Uterus (tissue), 4 donors: ENCODE results near the gene C10orf90. TPM values are rescaled to one million over a fixed set of nuclear protein-coding genes. Genes with fewer than 3 reads are reported as not detected.

ENCODE experiments used
- DNase-seq, 2 donors: peaks; one replicate each; pipeline ENCODE4 v3.0.0-alpha.2; 2019 to 2020
- H3K27ac ChIP-seq, 2 donors: fragments of 200-600 bp; sonication (generic); 1 replicate in 1 of 2; 2 replicates in 1 of 2; pipeline ENCODE4 v1.5.1; 2016 to 2018
- H3K27me3 ChIP-seq, 2 donors: fragments of 200-600 bp; sonication (generic); one replicate each; pipeline ENCODE4 v1.5.1; 2018 to 2019; ENCODE audit warnings: control low read depth in 1 of 2
- H3K36me3 ChIP-seq, 2 donors: fragments of 200-600 bp; sonication (generic); one replicate each; pipeline ENCODE4 v1.5.1; 2019; ENCODE audit warnings: control low read depth in 1 of 2
- H3K4me1 ChIP-seq, 2 donors: fragments of 200-600 bp; sonication (generic); one replicate each; pipeline ENCODE4 v1.5.1; 2018 to 2019; ENCODE audit warnings: control low read depth in 1 of 2
- H3K4me3 ChIP-seq, 2 donors: fragments of 200-600 bp; sonication (generic); 1 replicate in 1 of 2; 2 replicates in 1 of 2; pipeline ENCODE4 v1.5.1; 2018 to 2019; ENCODE audit warnings: mild to moderate bottlenecking in 1 of 2
- H3K9me3 ChIP-seq, 2 donors: fragments of 200-600 bp; sonication (generic); one replicate each; pipeline ENCODE4 v1.5.1; 2019; ENCODE audit warnings: control low read depth in 1 of 2
- POLR2A ChIP-seq, 2 donors: fragments of 450-650 bp; IDR thresholded peaks; one replicate each; pipeline ENCODE4 v1.6.1; 2016; ENCODE audit warnings: antibody characterized with exemption in 2 of 2, mild to moderate bottlenecking in 1 of 2, moderate library complexity in 1 of 2
- intact Hi-C: fragments of 100-400 bp; cut with DNase I; formaldehyde crosslinking; loops from one replicate; pipeline ENCODE4 v1.15.1; 2023; ENCODE audit warnings: low total_unique reads
- total RNA-seq, 4 donors: library from RNA; depleted of rRNA in 3 of 4; stranded (reverse); fragments of >200 nt in 3 of 4; gene quantifications; one replicate each; pipeline versions ENCODE4 v1.1.0 to v1.2.4, GENCODE V29; 2014 to 2023
- TF ChIP-seq, protein P1 (sequence below), 4 experiments: fragments of 200-600 bp in 2 of 4; fragments of 450-650 bp in 2 of 4; sonication (generic) in 2 of 4; IDR thresholded peaks; one replicate each; pipeline ENCODE4 v1.5.1; 2016 to 2019; ENCODE audit warnings: antibody characterized with exemption in 4 of 4, mild to moderate bottlenecking in 2 of 4, moderate library complexity in 1 of 4
- donor health status: DM: yes; HTN: yes; CAD: no.

Gene C10orf90
- total RNA-seq, 4 donors from 2014 or later = 0.21 TPM; not detected in 3

DNA sequence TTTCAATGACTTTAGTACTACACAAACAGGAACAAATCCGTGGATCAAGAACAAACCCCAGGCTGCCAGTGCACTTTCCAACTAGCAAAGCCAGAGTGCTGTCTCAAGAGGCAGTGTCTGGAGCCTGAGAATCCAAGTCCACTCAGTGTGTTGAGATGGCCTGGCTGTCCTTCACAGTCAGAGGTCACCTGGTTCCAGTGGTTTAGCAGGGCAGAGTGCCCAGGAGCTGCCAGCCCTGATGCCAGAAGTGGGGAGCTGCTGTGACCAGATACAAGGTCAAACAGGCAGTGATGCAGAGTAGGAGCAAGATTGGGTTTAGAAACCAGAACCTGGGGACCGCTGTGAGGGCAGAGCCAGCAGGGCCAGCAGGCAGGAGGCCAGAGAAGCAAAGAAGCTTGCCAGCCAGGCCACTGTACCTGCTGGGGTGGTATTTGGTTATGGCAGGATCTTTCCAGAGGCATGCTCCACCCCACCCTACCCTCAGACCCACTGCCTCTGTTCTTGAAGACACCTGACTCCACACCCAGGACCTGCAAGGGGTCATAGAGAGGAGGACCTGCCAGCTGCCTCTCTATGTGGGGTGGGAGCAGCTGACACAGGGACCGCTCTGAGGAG is 35.6 kb upstream of the C10orf90 start:
- no peak for TF ChIP-seq POLR2A (IDR thresholded peaks at IDR 0.05)
- TF ChIP-seq, protein P1, sequence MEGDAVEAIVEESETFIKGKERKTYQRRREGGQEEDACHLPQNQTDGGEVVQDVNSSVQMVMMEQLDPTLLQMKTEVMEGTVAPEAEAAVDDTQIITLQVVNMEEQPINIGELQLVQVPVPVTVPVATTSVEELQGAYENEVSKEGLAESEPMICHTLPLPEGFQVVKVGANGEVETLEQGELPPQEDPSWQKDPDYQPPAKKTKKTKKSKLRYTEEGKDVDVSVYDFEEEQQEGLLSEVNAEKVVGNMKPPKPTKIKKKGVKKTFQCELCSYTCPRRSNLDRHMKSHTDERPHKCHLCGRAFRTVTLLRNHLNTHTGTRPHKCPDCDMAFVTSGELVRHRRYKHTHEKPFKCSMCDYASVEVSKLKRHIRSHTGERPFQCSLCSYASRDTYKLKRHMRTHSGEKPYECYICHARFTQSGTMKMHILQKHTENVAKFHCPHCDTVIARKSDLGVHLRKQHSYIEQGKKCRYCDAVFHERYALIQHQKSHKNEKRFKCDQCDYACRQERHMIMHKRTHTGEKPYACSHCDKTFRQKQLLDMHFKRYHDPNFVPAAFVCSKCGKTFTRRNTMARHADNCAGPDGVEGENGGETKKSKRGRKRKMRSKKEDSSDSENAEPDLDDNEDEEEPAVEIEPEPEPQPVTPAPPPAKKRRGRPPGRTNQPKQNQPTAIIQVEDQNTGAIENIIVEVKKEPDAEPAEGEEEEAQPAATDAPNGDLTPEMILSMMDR (IDR thresholded peaks at IDR 0.05) = no peak
- no peak for DNase-seq

DNA sequence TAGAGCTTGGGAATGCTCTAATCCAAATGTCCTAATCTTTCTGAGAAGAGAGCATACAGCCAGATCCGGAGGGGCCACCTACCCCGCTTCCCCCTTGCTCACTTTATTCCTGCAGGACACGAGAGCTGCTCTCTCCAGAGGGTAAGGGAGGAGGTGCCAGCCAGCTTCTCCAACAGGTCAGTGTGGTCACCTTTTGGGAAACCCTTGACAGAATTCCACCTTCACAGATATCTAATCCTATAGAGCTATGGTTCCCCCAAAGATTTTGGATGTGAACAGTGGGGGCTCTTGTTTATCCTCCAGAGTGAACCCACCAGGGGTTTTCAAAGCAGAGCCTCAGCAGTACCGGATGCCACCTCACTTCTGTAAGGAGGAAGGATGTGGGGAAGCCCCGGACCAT is 34.6 kb upstream of the C10orf90 start:
- Histone ChIP-seq H3K4me3 (no peak overlapping the region), H3K9me3 (no peaks in the 10 kb centered on the region), H3K36me3 (no peaks in the 10 kb centered on the region), H3K27ac (no peak overlapping the region), H3K4me1 (no peaks in the 10 kb centered on the region), H3K27me3 (no peaks in the 10 kb centered on the region)
- TF ChIP-seq, protein P1 (IDR thresholded peaks at IDR 0.05) = no peak
- no peak for TF ChIP-seq POLR2A (IDR thresholded peaks at IDR 0.05)
- intact Hi-C loops = no loop called here
- no peak for DNase-seq

More for the DNA sequence above, 35.6 kb upstream of the C10orf90 start:
- H3K36me3 ChIP-seq = no peaks in the 10 kb centered on the region
- no peak overlapping the region for H3K4me3 ChIP-seq
- no peaks in the 10 kb centered on the region for H3K9me3 ChIP-seq
- H3K4me1 ChIP-seq = no peaks in the 10 kb centered on the region
- intact Hi-C loops = no loop called here
- no peaks in the 10 kb centered on the region for H3K27me3 ChIP-seq
- no peak overlapping the region for H3K27ac ChIP-seq

DNA sequence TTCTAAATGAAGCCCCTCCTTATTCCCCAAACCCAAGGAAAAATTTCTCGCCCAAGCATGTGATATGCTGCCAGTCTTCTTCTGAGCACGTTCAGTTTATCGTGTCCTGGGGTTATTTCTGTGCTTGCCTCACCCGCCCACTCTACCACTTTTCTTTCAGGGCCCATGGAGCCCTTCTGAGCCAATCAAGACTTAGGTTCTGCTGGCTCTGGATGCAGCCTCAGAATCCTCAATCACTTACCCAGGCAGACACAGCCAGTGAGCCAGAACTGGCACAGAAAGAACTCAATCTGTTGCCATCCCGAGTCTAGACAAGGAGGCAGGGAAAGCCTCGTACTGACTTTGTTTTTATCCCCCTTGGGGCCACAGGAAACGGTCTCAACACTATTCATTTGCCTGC is 34.2 kb upstream of the C10orf90 start:
- Histone ChIP-seq H3K27me3 (no peaks in the 10 kb centered on the region), H3K9me3 (no peaks in the 10 kb centered on the region), H3K4me1 (no peaks in the 10 kb centered on the region), H3K4me3 (no peak overlapping the region), H3K36me3 (no peaks in the 10 kb centered on the region), H3K27ac (no peak overlapping the region)
- intact Hi-C loops = no loop called here
- TF ChIP-seq, protein P1 (IDR thresholded peaks at IDR 0.05) = no peak
- no peak for TF ChIP-seq POLR2A (IDR thresholded peaks at IDR 0.05)
- no peak for DNase-seq

DNA sequence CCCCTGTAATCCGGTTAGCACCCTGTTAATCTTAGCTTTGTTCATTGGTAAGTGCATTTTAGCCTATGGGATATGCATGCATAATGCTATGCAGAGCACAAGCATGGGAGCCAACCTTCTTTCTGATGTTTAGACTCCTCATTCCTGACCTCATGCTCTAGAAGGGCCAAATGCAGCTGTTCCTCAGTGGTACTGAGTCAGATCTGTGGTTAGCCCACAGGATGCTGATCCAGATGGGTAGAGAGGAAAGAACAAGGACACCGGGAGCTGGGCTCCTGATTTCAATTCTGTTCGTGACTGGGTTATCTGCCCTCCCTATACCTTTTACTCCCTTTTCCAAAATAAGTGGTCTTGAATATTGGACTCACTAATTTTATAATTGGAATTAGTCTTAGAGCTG is 31.7 kb upstream of the C10orf90 start:
- Histone ChIP-seq H3K4me3 (no peak overlapping the region), H3K36me3 (no peaks in the 10 kb centered on the region), H3K27ac (no peak overlapping the region), H3K9me3 (no peaks in the 10 kb centered on the region), H3K27me3 (no peaks in the 10 kb centered on the region), H3K4me1 (no peaks in the 10 kb centered on the region)
- intact Hi-C loops = no loop called here
- TF ChIP-seq POLR2A (IDR thresholded peaks at IDR 0.05) = no peak
- TF ChIP-seq, protein P1 (IDR thresholded peaks at IDR 0.05) = no peak
- DNase-seq = no peak

DNA sequence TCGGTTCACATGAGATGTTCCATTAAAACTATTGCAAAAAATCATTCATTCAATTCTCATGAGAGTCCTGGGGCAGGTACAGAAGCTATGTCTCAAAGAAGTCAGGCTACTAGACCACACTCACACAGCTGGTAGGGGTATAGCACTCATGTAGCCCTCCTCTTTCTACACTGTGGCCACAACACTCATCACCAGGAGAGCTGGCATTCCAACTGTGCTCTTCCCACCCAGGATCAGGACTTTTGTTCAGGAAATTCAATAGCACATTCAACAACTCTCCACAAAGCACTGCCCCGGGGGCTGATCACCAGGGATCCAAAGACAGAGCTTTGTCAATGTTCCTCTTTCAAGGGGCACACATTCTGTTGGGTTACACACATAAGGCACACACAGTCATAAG is 31.0 kb upstream of the C10orf90 start:
- DNase-seq = no peak
- TF ChIP-seq, protein P1 (IDR thresholded peaks at IDR 0.05) = no peak
- no peak for TF ChIP-seq POLR2A (IDR thresholded peaks at IDR 0.05)
- no peaks in the 10 kb centered on the region for H3K27me3 ChIP-seq
- no peaks in the 10 kb centered on the region for H3K9me3 ChIP-seq
- H3K4me3 ChIP-seq = no peak overlapping the region
- H3K4me1 ChIP-seq = no peaks in the 10 kb centered on the region
- intact Hi-C loops = no loop called here
- no peaks in the 10 kb centered on the region for H3K36me3 ChIP-seq
- H3K27ac ChIP-seq = no peak overlapping the region
